ENCODE results near the gene SYNGR3.
A peak's percentile ranks its signal among the peaks of the same experiment; 100 is the strongest.

Gene SYNGR3

GRCh38 chr16:1965396-1966001 is 24.3 kb upstream of the SYNGR3 start:
- H3K27me3 ChIP-seq (ENCODE audit: low read depth, low read length), result no peaks in the 10 kb centered on the region
- TF ChIP-seq CTCF (IDR thresholded peaks at IDR 0.05; ENCODE audit: low read depth, low read length) (no peak), EZH2phosphoT487 (IDR thresholded peaks at IDR 0.05; ENCODE audit: low read depth) (no peak)
- H3K27ac ChIP-seq (ENCODE audit: low read length), result peak overlapping the region; percentile 68
- H3K9ac ChIP-seq (ENCODE audit: low read length), result peak overlapping the region; percentile 92
- no peak overlapping the region for H2AFZ ChIP-seq (ENCODE audit: low read depth, low read length)
- H3K9me3 ChIP-seq (ENCODE audit: insufficient read depth, low read length), result no peaks in the 10 kb centered on the region
- peak overlapping the region; percentile 100 for H3K4me3 ChIP-seq (ENCODE audit: low read length)
- peaks cover 34% of the 10 kb centered on the region for H3K4me1 ChIP-seq (ENCODE audit: low read length)
- peaks cover 64% of the 10 kb centered on the region for H3K79me2 ChIP-seq (ENCODE audit: low read length)
- H3K36me3 ChIP-seq (replicated peaks; ENCODE audit: low read depth, low read length), result peaks cover 27% of the 10 kb centered on the region
- H4K20me1 ChIP-seq (ENCODE audit: insufficient read depth, low read length), result peaks cover 31% of the 10 kb centered on the region
- H3K4me2 ChIP-seq (ENCODE audit: low read length), result peak overlapping the region; percentile 96

- Histone ChIP-seq H3K4me1 (ENCODE audit: low read length) (peaks cover 31% of the 10 kb centered on the region), H3K4me3 (ENCODE audit: low read length) (peak within 1 kb of the TSS; percentile 100), H4K20me1 (ENCODE audit: insufficient read depth, low read length) (peaks cover 26% of the 10 kb centered on the region), H3K9me3 (ENCODE audit: insufficient read depth, low read length) (no peaks in the 10 kb centered on the region), H3K27me3 (ENCODE audit: low read depth, low read length) (no peaks in the 10 kb centered on the region), H3K4me2 (ENCODE audit: low read length) (peak within 1 kb of the TSS; percentile 96), H3K36me3 (replicated peaks; ENCODE audit: low read depth, low read length) (peaks cover 27% of the 10 kb centered on the region), H2AFZ (ENCODE audit: low read depth, low read length) (no peak within 1 kb of the TSS), H3K27ac (ENCODE audit: low read length) (peak within 1 kb of the TSS; percentile 68), H3K9ac (ENCODE audit: low read length) (peak within 1 kb of the TSS; percentile 92), H3K79me2 (ENCODE audit: low read length) (peaks cover 66% of the 10 kb centered on the region)
- TF ChIP-seq EZH2phosphoT487 (IDR thresholded peaks at IDR 0.05; ENCODE audit: low read depth) (no peak), CTCF (IDR thresholded peaks at IDR 0.05; ENCODE audit: low read depth, low read length) (no peak)
Observed at GRCh38 chr16:1966460-1966859, 23.3 kb upstream of the SYNGR3 start, which contains the start of gene RNF151. Gene RNF151, plus strand, starts transcription at chr16:1966856. Its CDS starts 26 bp downstream, at chr16:1966882.

- H3K36me3 ChIP-seq (replicated peaks; ENCODE audit: low read depth, low read length), result peaks cover 12% of the 10 kb centered on the region
- H3K4me3 ChIP-seq (ENCODE audit: low read length), result no peak overlapping the region
- no peak overlapping the region for H3K4me2 ChIP-seq (ENCODE audit: low read length)
- H3K27me3 ChIP-seq (ENCODE audit: low read depth, low read length), result no peaks in the 10 kb centered on the region
- TF ChIP-seq EZH2phosphoT487 (IDR thresholded peaks at IDR 0.05; ENCODE audit: low read depth) (no peak), CTCF (IDR thresholded peaks at IDR 0.05; ENCODE audit: low read depth, low read length) (no peak)
- peaks cover 8% of the 10 kb centered on the region for H4K20me1 ChIP-seq (ENCODE audit: insufficient read depth, low read length)
- H3K9ac ChIP-seq (ENCODE audit: low read length), result no peak overlapping the region
- H3K4me1 ChIP-seq (ENCODE audit: low read length), result peaks cover 19% of the 10 kb centered on the region
- H3K9me3 ChIP-seq (ENCODE audit: insufficient read depth, low read length), result no peaks in the 10 kb centered on the region
- peaks cover 65% of the 10 kb centered on the region for H3K79me2 ChIP-seq (ENCODE audit: low read length)
- H2AFZ ChIP-seq (ENCODE audit: low read depth, low read length), result no peak overlapping the region
- H3K27ac ChIP-seq (ENCODE audit: low read length), result no peak overlapping the region
Observed at GRCh38 chr16:1968146-1968953, 21.4 kb upstream of the SYNGR3 start.

- TF ChIP-seq EZH2phosphoT487 (IDR thresholded peaks at IDR 0.05; ENCODE audit: low read depth), result no peak
- TF ChIP-seq CTCF (IDR thresholded peaks at IDR 0.05; ENCODE audit: low read depth, low read length), result no peak
- Histone ChIP-seq H3K27ac (ENCODE audit: low read length) (peak within 1 kb of the TSS; percentile 83), H4K20me1 (ENCODE audit: insufficient read depth, low read length) (no peaks in the 10 kb centered on the region), H3K79me2 (ENCODE audit: low read length) (peaks cover 38% of the 10 kb centered on the region), H3K27me3 (ENCODE audit: low read depth, low read length) (no peaks in the 10 kb centered on the region), H3K36me3 (replicated peaks; ENCODE audit: low read depth, low read length) (peaks cover 16% of the 10 kb centered on the region), H3K4me2 (ENCODE audit: low read length) (peak within 1 kb of the TSS; percentile 88), H3K9ac (ENCODE audit: low read length) (peak within 1 kb of the TSS; percentile 98), H3K9me3 (ENCODE audit: insufficient read depth, low read length) (no peaks in the 10 kb centered on the region), H3K4me1 (ENCODE audit: low read length) (peaks cover 14% of the 10 kb centered on the region), H3K4me3 (ENCODE audit: low read length) (peak within 1 kb of the TSS; percentile 100), H2AFZ (ENCODE audit: low read depth, low read length) (peak within 1 kb of the TSS; percentile 84)
Observed at GRCh38 chr16:1971796-1972489, 17.8 kb upstream of the SYNGR3 start, which contains the start of gene TBL3. Gene TBL3, plus strand, starts transcription at chr16:1972053. Its CDS starts 112 bp downstream, at chr16:1972165.
